Fibroblast of villous mesenchyme (primary cell): ENCODE measurements around the gene SORCS2. TPM values are rescaled to one million over a fixed set of nuclear protein-coding genes. Genes with fewer than 3 reads are reported as not detected.

ENCODE experiments used
- DNase-seq: peaks from one replicate; pipeline ENCODE4 v3.0.0-alpha.2; 2010; ENCODE audit warnings: low read depth
- H3K4me3 ChIP-seq: 2 replicates; pipeline ENCODE4 v1.5.1; 2011; ENCODE audit warnings: low read depth, mild to moderate bottlenecking, low read length
- CTCF ChIP-seq: IDR thresholded peaks from 2 replicates; pipeline ENCODE4 v1.5.1; 2012; ENCODE audit warnings: low read depth, mild to moderate bottlenecking, low read length; ENCODE audit not compliant: insufficient read depth
- total RNA-seq: library from RNA; depleted of rRNA; stranded (reverse); fragments of >200 nt; gene quantifications from 2 replicates; pipeline ENCODE4 v1.2.3, GENCODE V29; 2012

SORCS2 gene
- total RNA-seq, 1 donor: under 0.01 TPM

- TF ChIP-seq CTCF: no peak
- no peak overlapping the region for H3K4me3 ChIP-seq
- DNase-seq: no peak
Measured at GRCh38 chr4:7486101-7486500, 293.8 kb downstream of the SORCS2 start.

DNA sequence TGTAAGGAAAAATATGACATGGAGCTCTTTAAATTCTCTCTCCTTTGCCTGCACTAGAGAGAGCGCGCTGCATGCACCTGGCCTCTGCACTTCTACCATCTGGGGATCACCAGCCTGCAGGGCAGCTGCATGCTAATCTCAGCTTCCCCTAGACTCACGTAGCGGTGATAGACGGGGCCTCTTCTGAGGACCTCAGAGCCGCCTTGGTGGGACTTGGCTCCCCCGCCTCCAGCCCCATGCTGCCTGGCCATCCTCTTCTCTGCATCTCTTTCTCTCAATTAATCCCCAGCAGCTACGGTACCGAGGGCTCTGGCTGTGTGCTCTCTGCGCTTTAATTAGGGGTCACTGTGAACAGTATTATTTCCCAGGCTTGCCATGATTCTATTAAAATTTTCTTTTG, 295.2 kb downstream of the SORCS2 start:
- TF ChIP-seq CTCF: no peak
- no peak for DNase-seq
- H3K4me3 ChIP-seq: no peak overlapping the region

- H3K4me3 ChIP-seq: no peak overlapping the region
- no peak for DNase-seq
- TF ChIP-seq CTCF: no peak
Measured at GRCh38 chr4:7487998-7488671, 295.8 kb downstream of the SORCS2 start.

- H3K4me3 ChIP-seq: no peak overlapping the region
- TF ChIP-seq CTCF: no peak
- no peak for DNase-seq
Measured at GRCh38 chr4:7491915-7492314, 299.6 kb downstream of the SORCS2 start.

GRCh38 chr4:7498446-7499200, 306.3 kb downstream of the SORCS2 start:
- no peak overlapping the region for H3K4me3 ChIP-seq
- no peak for DNase-seq
- TF ChIP-seq CTCF: no peak

DNA sequence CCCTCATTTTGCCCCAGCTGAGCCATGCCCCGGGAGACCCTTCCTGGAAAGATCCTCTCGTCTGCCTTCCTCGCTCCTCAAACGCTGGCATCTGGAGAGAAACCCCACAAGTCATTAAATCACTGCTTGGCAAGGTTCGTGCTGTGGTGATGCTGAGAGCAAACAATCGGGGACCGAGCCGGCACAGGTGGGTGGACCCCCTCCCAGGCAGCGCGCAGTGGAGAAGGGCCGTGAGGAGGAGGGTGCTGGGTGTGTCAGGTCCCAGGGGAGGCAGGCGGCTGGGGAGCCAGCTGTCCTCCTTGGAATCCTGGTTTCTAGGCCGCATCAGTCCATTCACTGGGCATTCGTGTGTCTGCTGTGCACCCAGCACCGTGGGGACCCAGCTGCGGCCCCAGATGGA, 307.3 kb downstream of the SORCS2 start:
- H3K4me3 ChIP-seq: no peak overlapping the region
- TF ChIP-seq CTCF: no peak
- no peak for DNase-seq
